Thoracic aorta (tissue), 2 donors: ENCODE results near the gene ATRIP. TPM values are rescaled to one million over a fixed set of nuclear protein-coding genes. Genes with fewer than 3 reads are reported as not detected.

Source experiments
- ATAC-seq: fragments of 150-250 bp; one replicate; pipeline ENCODE4 v1.8.0; 2017; ENCODE audit warnings: low read depth; ENCODE audit not compliant: insufficient number of reproducible peaks, low FRiP score
- DNase-seq: peaks from one replicate; pipeline ENCODE4 v3.0.0-alpha.2; 2020; ENCODE audit warnings: low spot score
- H3K27ac ChIP-seq, 2 donors: fragments of 200-600 bp; sonication (generic); 1 replicate in 1 of 2; 2 replicates in 1 of 2; pipeline ENCODE4 v1.5.1; 2016; ENCODE audit warnings: mild to moderate bottlenecking in 2 of 2, moderate library complexity in 2 of 2
- H3K27me3 ChIP-seq: fragments of 200-600 bp; sonication (generic); replicated peaks from 2 replicates; pipeline ENCODE4 v1.6.0; 2016; ENCODE audit warnings: mild to moderate bottlenecking; ENCODE audit not compliant: insufficient read depth
- H3K36me3 ChIP-seq: fragments of 200-600 bp; sonication (generic); one replicate; pipeline ENCODE4 v1.5.1; 2016
- H3K4me1 ChIP-seq, 2 donors: fragments of 200-600 bp; sonication (generic); 1 replicate in 1 of 2; 2 replicates in 1 of 2; pipeline versions ENCODE4 v1.5.1 to v1.6.0; 2016; ENCODE audit warnings: low read depth in 2 of 2, mild to moderate bottlenecking in 1 of 2; ENCODE audit not compliant: control insufficient read depth in 1 of 2
- H3K4me3 ChIP-seq: fragments of 200-600 bp; sonication (generic); 2 replicates; pipeline ENCODE4 v1.5.1; 2016; ENCODE audit warnings: mild to moderate bottlenecking
- H3K9me3 ChIP-seq: fragments of 200-600 bp; sonication (generic); 2 replicates; pipeline ENCODE4 v1.5.1; 2016
- total RNA-seq, 2 donors: library from RNA; depleted of rRNA; stranded (reverse); fragments of >200 nt; gene quantifications; one replicate each; pipeline versions ENCODE4 v1.1.0 to v1.2.3, GENCODE V29; 2016
- TF ChIP-seq, protein P1 (sequence below): fragments of 200-600 bp; sonication (generic); IDR thresholded peaks from one replicate; pipeline ENCODE4 v1.5.1; 2019; ENCODE audit warnings: antibody characterized with exemption

ATRIP gene
- total RNA-seq, 2 donors from 2014 or later: 4.0 to 8.3 TPM

GRCh38 chr3:48426401-48426909 lies 20.1 kb upstream of the ATRIP start:
- peaks cover 8% of the 10 kb centered on the region for H3K36me3 ChIP-seq
- peaks cover 40 to 81% of the 10 kb centered on the region in 2 donors for H3K4me1 ChIP-seq
- DNase-seq (no peak), ATAC-seq (no peak)
- H3K4me3 ChIP-seq: peak overlapping the region; percentile 88
- TF ChIP-seq, protein P1, sequence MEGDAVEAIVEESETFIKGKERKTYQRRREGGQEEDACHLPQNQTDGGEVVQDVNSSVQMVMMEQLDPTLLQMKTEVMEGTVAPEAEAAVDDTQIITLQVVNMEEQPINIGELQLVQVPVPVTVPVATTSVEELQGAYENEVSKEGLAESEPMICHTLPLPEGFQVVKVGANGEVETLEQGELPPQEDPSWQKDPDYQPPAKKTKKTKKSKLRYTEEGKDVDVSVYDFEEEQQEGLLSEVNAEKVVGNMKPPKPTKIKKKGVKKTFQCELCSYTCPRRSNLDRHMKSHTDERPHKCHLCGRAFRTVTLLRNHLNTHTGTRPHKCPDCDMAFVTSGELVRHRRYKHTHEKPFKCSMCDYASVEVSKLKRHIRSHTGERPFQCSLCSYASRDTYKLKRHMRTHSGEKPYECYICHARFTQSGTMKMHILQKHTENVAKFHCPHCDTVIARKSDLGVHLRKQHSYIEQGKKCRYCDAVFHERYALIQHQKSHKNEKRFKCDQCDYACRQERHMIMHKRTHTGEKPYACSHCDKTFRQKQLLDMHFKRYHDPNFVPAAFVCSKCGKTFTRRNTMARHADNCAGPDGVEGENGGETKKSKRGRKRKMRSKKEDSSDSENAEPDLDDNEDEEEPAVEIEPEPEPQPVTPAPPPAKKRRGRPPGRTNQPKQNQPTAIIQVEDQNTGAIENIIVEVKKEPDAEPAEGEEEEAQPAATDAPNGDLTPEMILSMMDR: no peak
- peak overlapping the region; percentile 93 to 96 for H3K27ac ChIP-seq
- H3K27me3 ChIP-seq: no peaks in the 10 kb centered on the region
- no peaks in the 10 kb centered on the region for H3K9me3 ChIP-seq

GRCh38 chr3:48426944-48427629 lies 19.4 kb upstream of the ATRIP start:
- Histone ChIP-seq H3K36me3 (peaks cover 5% of the 10 kb centered on the region), H3K9me3 (no peaks in the 10 kb centered on the region), H3K4me3 (peak overlapping the region; percentile 88), H3K27ac (peak overlapping the region; percentile 93 to 96), H3K4me1 (peaks cover 40 to 77% of the 10 kb centered on the region in 2 donors), H3K27me3 (no peaks in the 10 kb centered on the region)
- ATAC-seq (no peak), DNase-seq (no peak)
- TF ChIP-seq, protein P1: no peak

GRCh38 chr3:48427630-48427962 lies 18.9 kb upstream of the ATRIP start:
- Histone ChIP-seq H3K27ac (peak overlapping the region; percentile 93 to 96), H3K36me3 (peaks cover under 1% of the 10 kb centered on the region), H3K4me1 (peaks cover 40 to 72% of the 10 kb centered on the region in 2 donors), H3K27me3 (no peaks in the 10 kb centered on the region), H3K4me3 (peak overlapping the region; percentile 88), H3K9me3 (no peaks in the 10 kb centered on the region)
- ATAC-seq (no peak), DNase-seq (no peak)
- TF ChIP-seq, protein P1: no peak

DNA sequence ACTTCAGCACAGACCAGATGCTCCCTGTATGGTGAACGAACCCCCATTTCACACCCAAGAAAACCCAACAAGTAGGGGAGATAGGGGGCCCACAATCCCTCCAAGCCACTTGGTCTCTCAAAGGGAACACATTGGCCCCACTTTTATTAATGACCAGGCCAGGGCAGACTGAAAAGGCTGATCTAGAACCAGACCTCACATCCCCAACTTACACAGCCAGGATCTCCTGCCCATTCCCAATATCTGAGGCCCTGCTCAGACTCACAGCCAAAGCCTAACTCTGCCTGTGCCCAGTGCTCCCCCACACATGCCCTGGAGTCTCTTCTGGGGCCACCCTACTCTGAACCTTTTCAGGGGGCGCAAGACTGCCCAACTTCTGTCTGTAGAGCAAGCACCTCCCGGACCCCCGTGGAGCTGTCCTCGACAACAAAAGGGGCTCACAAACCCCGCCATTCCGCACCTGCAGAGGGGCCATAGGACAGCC lies 18.4 kb upstream of the ATRIP start:
- Histone ChIP-seq H3K4me3 (peak overlapping the region; percentile 88), H3K27ac (peak overlapping the region; percentile 93 to 96), H3K4me1 (peaks cover 40 to 66% of the 10 kb centered on the region in 2 donors), H3K27me3 (no peaks in the 10 kb centered on the region), H3K9me3 (no peaks in the 10 kb centered on the region), H3K36me3 (no peaks in the 10 kb centered on the region)
- ATAC-seq (no peak), DNase-seq (no peak)
- TF ChIP-seq, protein P1: no peak

GRCh38 chr3:48428572-48429316 lies 17.8 kb upstream of the ATRIP start:
- TF ChIP-seq, protein P1: no peak
- ATAC-seq (no peak), DNase-seq (no peak)
- no peaks in the 10 kb centered on the region for H3K9me3 ChIP-seq
- peak overlapping the region; percentile 93 to 96 for H3K27ac ChIP-seq
- H3K27me3 ChIP-seq: no peaks in the 10 kb centered on the region
- H3K4me1 ChIP-seq: peaks cover 36 to 60% of the 10 kb centered on the region in 2 donors
- peak overlapping the region; percentile 88 for H3K4me3 ChIP-seq
- no peaks in the 10 kb centered on the region for H3K36me3 ChIP-seq
